Measurements from ENCODE around the gene SIRT3.
"Not testable (repeated sequence)": the region's sequence is repeated elsewhere in the genome, so short reads cannot be mapped to it uniquely, and the experiment has no call there.

- not testable (repeated sequence) for TF ChIP-seq CTCF (IDR thresholded peaks at IDR 0.05; ENCODE audit: insufficient read depth, low read length, poor library complexity, severe bottlenecking); EZH2phosphoT487 (conservative IDR thresholded peaks at IDR 0.05; ENCODE audit: low read length)
Measured at GRCh38 chr11:220641-221215, 15.4 kb downstream of the SIRT3 start.

Data from SU-DHL-6 (cell line).